ENCODE measurements around the gene SPPL3.

- TF ChIP-seq ZFX (IDR thresholded peaks at IDR 0.05; ENCODE audit: borderline replicate concordance) (no peak), CTCF (IDR thresholded peaks at IDR 0.05) (no peak)
These were observed 54.4 kb downstream of the SPPL3 start for GRCh38 chr12:120849765-120850164.

Data from 22Rv1 (cell line).